ENCODE results near the gene RETREG3. TPM values are rescaled to one million over a fixed set of nuclear protein-coding genes. Genes with fewer than 3 reads are reported as not detected.

The RETREG3 gene
- total RNA-seq, 6 experiments from 2014 or later = 31.0 to 49.4 (median 43.2) TPM

- WGBS (ENCODE audit: insufficient coverage, low coverage, low lambda C conversion rate, missing lambda C conversion rate) = 63% methylated on average over 3 of the region's 4 CpGs
- no peak for ATAC-seq
- Histone ChIP-seq H3K4me3 (no peak overlapping the region), H3K4me1 (peaks cover 0 to 36% (median 10%) of the 10 kb centered on the region in 4 donors), H3K9me3 (no peaks in the 10 kb centered on the region), H3K27ac (no peak overlapping the region), H3K36me3 (peaks cover 11 to 57% (median 28%) of the 10 kb centered on the region in 4 donors), H3K27me3 (no peaks in the 10 kb centered on the region)
- DNase-seq = no peak
- TF ChIP-seq POLR2A (IDR thresholded peaks at IDR 0.05) (no peak), CTCF (IDR thresholded peaks at IDR 0.05) (no peak)
- intact Hi-C loops (cut with DNase I) = no loop called here
Observed at GRCh38 chr17:42573095-42573494, 36.1 kb downstream of the RETREG3 start.

- peak in 1 of 3 donors; percentile 62 for DNase-seq
- ATAC-seq = peak in 3 of 4 donors; percentile 2 to 30 (median 4)
- Histone ChIP-seq H3K36me3 (peaks cover 11 to 57% (median 28%) of the 10 kb centered on the region in 4 donors), H3K27me3 (no peaks in the 10 kb centered on the region), H3K4me3 (no peak overlapping the region), H3K4me1 (peaks cover 0 to 35% (median 9%) of the 10 kb centered on the region in 4 donors), H3K27ac (peak overlapping the region in 1 of 3 donors; percentile 51), H3K9me3 (no peaks in the 10 kb centered on the region)
- no peak for TF ChIP-seq POLR2A (IDR thresholded peaks at IDR 0.05)
- intact Hi-C loops (cut with DNase I) = no loop called here
- WGBS (ENCODE audit: insufficient coverage, low coverage, low lambda C conversion rate, missing lambda C conversion rate) = 55% methylated on average over 5 of the region's 12 CpGs
Observed at GRCh38 chr17:42571435-42572225, 37.5 kb downstream of the RETREG3 start.

- Histone ChIP-seq H3K4me1 (peaks cover 0 to 66% (median 25%) of the 10 kb centered on the region in 4 donors), H3K27ac (peak overlapping the region in 2 of 3 donors; percentile 86 to 94), H3K27me3 (no peaks in the 10 kb centered on the region), H3K9me3 (no peaks in the 10 kb centered on the region), H3K36me3 (peaks cover 10 to 61% (median 27%) of the 10 kb centered on the region in 4 donors), H3K4me3 (no peak overlapping the region)
- DNase-seq (no peak), ATAC-seq (no peak)
- TF ChIP-seq POLR2A (IDR thresholded peaks at IDR 0.05) (no peak), CTCF (IDR thresholded peaks at IDR 0.05) (no peak)
- intact Hi-C loops (cut with DNase I) = no loop called here
- 50% methylated on average over 2 of the region's 14 CpGs for WGBS (ENCODE audit: insufficient coverage, low coverage, low lambda C conversion rate, missing lambda C conversion rate)
Observed at GRCh38 chr17:42568341-42569111, 40.6 kb downstream of the RETREG3 start.

GRCh38 chr17:42566883-42567573 is 42.1 kb downstream of the RETREG3 start, which contains the start of gene MLX:
TSS of gene MLX (plus strand) at chr17:42567100. CDS start at chr17:42567125, 25 bp downstream.
- 0% methylated on average over 6 of the region's 72 CpGs for WGBS (ENCODE audit: insufficient coverage, low coverage, low lambda C conversion rate, missing lambda C conversion rate)
- Histone ChIP-seq H3K4me3 (peak within 1 kb of the TSS; percentile 83 to 99 (median 98)), H3K27me3 (no peaks in the 10 kb centered on the region), H3K36me3 (peaks cover 0 to 46% (median 15%) of the 10 kb centered on the region in 4 donors), H3K27ac (peak within 1 kb of the TSS; percentile 86 to 94 (median 86)), H3K4me1 (peaks cover 0 to 70% (median 29%) of the 10 kb centered on the region in 4 donors), H3K9me3 (no peaks in the 10 kb centered on the region)
- intact Hi-C loops (cut with DNase I) = no loop called here
- peak; percentile 95 to 96 (median 96) for DNase-seq
- peak; percentile 60 to 73 (median 68) for ATAC-seq
- TF ChIP-seq POLR2A (IDR thresholded peaks at IDR 0.05) (peak; percentile 46), CTCF (IDR thresholded peaks at IDR 0.05) (no peak)

Measured in right lobe of liver (tissue), 6 donors.